K562 (cell line): ENCODE measurements around the gene SCN1A.

Experiments
- ARNT ChIP-seq, 2 experiments: fragments of 450-650 bp; IDR thresholded peaks; 2 replicates each; pipeline ENCODE4 v1.6.1; 2016; ENCODE audit warnings: mild to moderate bottlenecking in 1 of 2
- CTCF ChIP-seq, 3 experiments: IDR thresholded peaks in 2 of 3; conservative IDR thresholded peaks in 1 of 3; 2 replicates each; pipeline ENCODE4 v1.5.1; 2011 to 2012; ENCODE audit warnings: low read length in 3 of 3, mild to moderate bottlenecking in 3 of 3, control low read depth in 2 of 3, improper control_type of control experiment in 1 of 3, inconsistent platforms in 1 of 3, low read depth in 1 of 3, mixed read lengths in 1 of 3, moderate library complexity in 1 of 3; ENCODE audit not compliant: insufficient read depth in 2 of 3
- DACH1 ChIP-seq: fragments of 450-650 bp; IDR thresholded peaks from 2 replicates; pipeline ENCODE4 v1.6.1; 2018; ENCODE audit not compliant: partially characterized antibody
- E2F5 ChIP-seq: sonication (generic); formaldehyde crosslinking; IDR thresholded peaks from 2 replicates; pipeline ENCODE4 v1.8.0; 2022; ENCODE audit warnings: mild to moderate bottlenecking, missing genetic modification reagents
- EP300 ChIP-seq: IDR thresholded peaks from 2 replicates; pipeline ENCODE4 v1.6.1; 2012; ENCODE audit warnings: low read length, improper control_type of control experiment
- FIP1L1 ChIP-seq: fragments of 200-400 bp; formaldehyde crosslinking; IDR thresholded peaks from 2 replicates; pipeline ENCODE4 v1.6.1; 2018; ENCODE audit warnings: mild to moderate bottlenecking, low read depth, low read length; ENCODE audit not compliant: poor library complexity, severe bottlenecking
- FOSL1 ChIP-seq: fragments of 200-800 bp; sonication (Bioruptor generic); conservative IDR thresholded peaks from 2 replicates; pipeline ENCODE4 v1.6.1; 2016; ENCODE audit warnings: missing genetic modification characterization, missing compliant biosample characterization
- MAZ ChIP-seq, 2 experiments: fragments of 450-650 bp in 1 of 2; sonication (generic) in 1 of 2; formaldehyde crosslinking; IDR thresholded peaks in 1 of 2; conservative IDR thresholded peaks in 1 of 2; 2 replicates each; pipeline versions ENCODE4 v1.4.0 to v1.5.0; 2020; ENCODE audit warnings: mild to moderate bottlenecking in 1 of 2, missing genetic modification reagents in 1 of 2
- MXI1 ChIP-seq: IDR thresholded peaks from 2 replicates; pipeline ENCODE4 v1.6.1; 2011; ENCODE audit warnings: low read depth, mild to moderate bottlenecking, improper control_type of control experiment, low read length
- POLR2A ChIP-seq: fragments of 450-650 bp; conservative IDR thresholded peaks from 2 replicates; pipeline ENCODE4 v1.6.1; 2016
- SIN3A ChIP-seq, 2 experiments: fragments of 150-350 bp in 1 of 2; IDR thresholded peaks; 2 replicates each; pipeline ENCODE4 v1.6.1; 2011 to 2016; ENCODE audit warnings: borderline replicate concordance in 2 of 2, low read depth in 2 of 2, low read length in 2 of 2, mild to moderate bottlenecking in 2 of 2, moderate library complexity in 2 of 2; ENCODE audit not compliant: control insufficient read depth in 1 of 2
- SNRNP70 ChIP-seq: fragments of 200-400 bp; formaldehyde crosslinking; optimal IDR thresholded peaks from 2 replicates; pipeline ENCODE3; 2017; ENCODE audit warnings: low read depth, low read length
- ZBTB8A ChIP-seq: fragments of 450-650 bp; IDR thresholded peaks from 2 replicates; pipeline ENCODE4 v1.6.1; 2018; ENCODE audit warnings: mild to moderate bottlenecking, moderate library complexity; ENCODE audit not compliant: partially characterized antibody

GRCh38 chr2:166090908-166091307 is 36.9 kb downstream of the SCN1A start:
- TF ChIP-seq POLR2A (no peak), ZBTB8A (no peak), MAZ (CRISPR knock-in tag; conservative IDR thresholded peaks at IDR 0.05 in 1 of 2, IDR thresholded peaks at IDR 0.05 in 1 of 2) (no peak), EP300 (no peak), CTCF (IDR thresholded peaks at IDR 0.05 in 2 of 3, conservative IDR thresholded peaks at IDR 0.05 in 1 of 3; ENCODE audit: insufficient read depth in 2 of 3, low read depth in 1 of 3, low read length in 3 of 3) (no peak), SIN3A (IDR thresholded peaks at IDR 0.05; ENCODE audit: borderline replicate concordance in 2 of 2, control insufficient read depth in 1 of 2, low read depth in 2 of 2, low read length in 2 of 2) (no peak), E2F5 (CRISPR knock-in tag) (no peak), DACH1 (no peak), SNRNP70 (no peak), FOSL1 (no peak), MXI1 (no peak), FIP1L1 (no peak), ARNT (IDR thresholded peaks at IDR 0.05) (no peak)
